HG03025 (cell line): Measurements from ENCODE around the gene NFATC2.

ENCODE experiments used
- ATAC-seq: cut with Tn5 transposase; IDR thresholded peaks from one replicate; pipeline ENCODE4 v1.9.1; 2021; ENCODE audit warnings: mild to moderate bottlenecking, moderate library complexity; ENCODE audit not compliant: unreplicated experiment, low FRiP score

The NFATC2 gene

GRCh38 chr20:51497542-51498467, 44.7 kb downstream of the NFATC2 start:
- peak; percentile 37 for ATAC-seq

- no peak for ATAC-seq
Measured at GRCh38 chr20:51496964-51497363, 45.6 kb downstream of the NFATC2 start.

- ATAC-seq: no peak
Measured at GRCh38 chr20:51495921-51496545, 46.5 kb downstream of the NFATC2 start.

- ATAC-seq: no peak
Measured at GRCh38 chr20:51495291-51495690, 47.2 kb downstream of the NFATC2 start.

GRCh38 chr20:51494241-51495110, 48.0 kb downstream of the NFATC2 start:
- no peak for ATAC-seq

- no peak for ATAC-seq
Measured at GRCh38 chr20:51493346-51493791, 49.1 kb downstream of the NFATC2 start.

- no peak for ATAC-seq
Measured at GRCh38 chr20:51492167-51493092, 50.1 kb downstream of the NFATC2 start.

- no peak for ATAC-seq
Measured at GRCh38 chr20:51491393-51491792, 51.1 kb downstream of the NFATC2 start.

GRCh38 chr20:51490635-51491034, 51.9 kb downstream of the NFATC2 start:
- no peak for ATAC-seq

- ATAC-seq: no peak
Measured at GRCh38 chr20:51489611-51490010, 52.9 kb downstream of the NFATC2 start.

- ATAC-seq: no peak
Measured at GRCh38 chr20:51488331-51488730, 54.2 kb downstream of the NFATC2 start.

GRCh38 chr20:51487565-51488268, 54.8 kb downstream of the NFATC2 start:
- no peak for ATAC-seq

GRCh38 chr20:51487076-51487475, 55.4 kb downstream of the NFATC2 start:
- no peak for ATAC-seq

- ATAC-seq: no peak
Measured at GRCh38 chr20:51486197-51487005, 56.1 kb downstream of the NFATC2 start.

GRCh38 chr20:51484831-51485230, 57.7 kb downstream of the NFATC2 start:
- no peak for ATAC-seq

- no peak for ATAC-seq
Measured at GRCh38 chr20:51484141-51484815, 58.2 kb downstream of the NFATC2 start.

GRCh38 chr20:51482836-51483473, 59.6 kb downstream of the NFATC2 start:
- ATAC-seq: no peak
